ENCODE measurements around the gene PPP2R3C.
A peak's percentile ranks its signal among the peaks of the same experiment; 100 is the strongest.
"Not testable (repeated sequence)": the region's sequence is repeated elsewhere in the genome, so short reads cannot be mapped to it uniquely, and the experiment has no call there.

The PPP2R3C gene

DNA sequence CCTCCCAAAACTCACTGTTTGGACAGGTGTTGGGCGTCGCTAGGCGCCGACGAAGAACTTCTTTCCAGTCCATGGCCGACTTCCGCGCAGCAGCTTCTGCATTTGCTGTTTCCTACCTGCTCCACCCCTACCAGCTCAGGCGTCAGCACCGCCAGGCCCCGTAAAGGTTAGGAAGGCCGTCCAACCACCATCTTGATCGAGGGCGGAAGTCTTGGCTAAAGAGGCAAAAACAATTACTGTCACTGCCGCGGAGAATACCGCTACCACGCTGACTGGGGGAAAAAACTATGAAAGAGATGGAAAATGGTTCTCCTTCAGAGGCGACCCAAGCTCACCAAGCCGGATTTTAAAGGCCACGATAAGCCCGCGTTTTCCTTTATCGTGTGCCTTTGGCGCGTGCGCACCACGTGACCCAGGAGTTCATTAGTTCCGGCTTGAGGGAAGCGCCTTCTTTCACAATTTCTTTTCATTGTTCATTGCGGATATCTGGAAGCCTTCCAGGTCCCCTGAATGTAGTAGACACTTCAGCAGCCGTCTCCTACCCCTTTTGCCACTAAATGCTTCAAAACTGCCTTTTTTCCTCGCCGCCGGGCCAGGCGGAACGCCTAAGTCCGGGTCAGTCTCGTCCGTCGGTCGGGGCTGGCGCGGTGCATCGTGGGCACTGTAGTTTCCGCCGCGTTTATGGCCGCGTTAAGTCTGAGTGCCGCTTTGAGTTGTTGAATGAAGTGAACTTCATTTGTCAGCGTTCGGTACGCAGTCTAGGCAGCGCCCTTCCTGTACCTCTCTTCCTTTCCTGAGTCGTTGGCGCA is at the start of gene PPP2R3C, which contains the start of gene PRORP:
Gene PPP2R3C, minus strand, starts transcription at position 104 of the 809 bp plus-strand sequence. Its CDS starts 31 bp downstream, at position 73.
Gene PRORP, plus strand, starts transcription at position 666 of the 809 bp plus-strand sequence. CDS start 694 bp downstream, outside the sequence.
- peak within 1 kb of the TSS; percentile 70 to 100 (median 99) for H3K27ac ChIP-seq
- peak within 1 kb of the TSS; percentile 42 to 74 (median 62) for H3K4me3 ChIP-seq

DNA sequence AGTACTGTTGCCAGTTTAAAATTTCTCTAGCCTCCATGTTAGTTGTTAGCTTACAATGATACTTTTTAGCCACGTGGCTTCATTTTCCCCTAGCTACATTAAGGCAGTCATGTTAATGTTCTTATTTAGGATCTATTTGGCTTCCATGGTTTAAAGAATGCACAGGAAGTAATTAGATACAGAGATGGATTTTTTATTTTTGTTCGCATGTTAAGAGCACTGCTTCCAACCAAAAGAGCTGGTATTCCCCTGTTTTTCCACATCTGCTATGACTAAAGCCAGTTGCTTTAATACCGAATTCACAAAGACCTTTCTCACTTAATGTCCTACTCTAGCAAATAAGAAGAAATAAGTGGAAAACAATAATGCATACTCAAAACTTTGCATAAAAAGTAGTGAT is 45.7 kb upstream of the PPP2R3C start:
- Histone ChIP-seq H3K27ac (no peak overlapping the region), H3K4me3 (no peak overlapping the region)

DNA sequence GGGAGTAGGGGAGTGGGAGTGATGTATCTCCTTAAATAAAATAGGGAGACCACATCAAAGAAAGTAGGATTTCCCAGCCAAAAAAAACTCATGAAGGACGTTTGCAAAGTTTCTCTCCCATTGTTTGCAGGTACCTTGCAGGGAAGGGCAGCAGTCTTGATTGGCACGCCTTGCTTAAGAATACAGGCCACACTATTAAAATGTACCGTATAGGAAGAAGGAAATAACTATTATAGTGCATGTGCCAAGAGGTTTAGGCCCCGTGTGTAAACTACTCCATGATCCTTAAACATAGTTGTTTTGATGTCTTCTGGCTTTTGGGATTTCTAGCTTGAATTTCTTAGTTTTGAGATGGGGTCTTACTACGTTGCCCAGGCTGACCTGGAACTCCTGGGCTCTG is 43.1 kb upstream of the PPP2R3C start:
- Histone ChIP-seq H3K27ac (no peak overlapping the region), H3K4me3 (no peak overlapping the region)

DNA sequence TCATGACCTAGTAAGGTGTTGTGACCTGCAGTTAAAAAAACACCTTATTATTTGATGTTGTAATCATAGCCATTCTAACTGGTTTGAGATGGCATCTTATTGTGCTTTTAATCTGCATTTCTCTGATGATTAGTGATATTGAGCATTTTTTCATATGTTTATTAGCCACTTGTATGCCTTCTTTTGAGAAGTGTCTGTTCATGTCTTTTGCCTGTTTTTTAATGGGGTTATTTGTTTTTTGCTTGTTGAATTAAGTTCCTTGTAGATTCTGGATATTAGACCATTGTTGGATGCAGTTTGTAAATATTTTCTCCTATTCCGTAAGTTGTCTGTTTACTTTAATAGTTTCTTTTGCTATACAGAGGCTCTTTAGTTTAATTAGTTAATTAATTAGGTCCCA is 41.6 kb upstream of the PPP2R3C start:
- H3K27ac ChIP-seq, result no peak overlapping the region
- H3K4me3 ChIP-seq, result no peak overlapping the region

DNA sequence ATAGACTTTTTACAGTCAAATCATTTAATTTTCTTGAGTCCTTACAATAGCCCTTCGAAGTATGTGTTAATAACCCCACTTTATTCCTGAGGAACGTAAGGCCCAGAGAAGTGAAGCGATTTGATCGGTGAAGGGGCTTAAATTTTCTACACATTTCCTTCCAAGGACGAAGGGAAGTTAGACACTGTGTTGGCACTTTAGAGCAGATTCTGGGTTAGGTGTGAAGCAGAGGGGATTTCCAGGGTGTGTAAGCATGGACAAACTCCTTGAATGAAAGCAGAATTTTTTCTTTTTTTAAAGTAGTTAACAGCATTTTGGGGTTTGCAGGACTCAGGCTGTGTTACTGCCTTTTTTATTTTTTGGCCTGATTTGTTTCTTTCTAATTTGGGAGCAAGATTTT is 39.4 kb upstream of the PPP2R3C start:
- peak overlapping the region in 4 of 21 experiments; percentile 3 to 66 (median 18) for H3K27ac ChIP-seq

DNA sequence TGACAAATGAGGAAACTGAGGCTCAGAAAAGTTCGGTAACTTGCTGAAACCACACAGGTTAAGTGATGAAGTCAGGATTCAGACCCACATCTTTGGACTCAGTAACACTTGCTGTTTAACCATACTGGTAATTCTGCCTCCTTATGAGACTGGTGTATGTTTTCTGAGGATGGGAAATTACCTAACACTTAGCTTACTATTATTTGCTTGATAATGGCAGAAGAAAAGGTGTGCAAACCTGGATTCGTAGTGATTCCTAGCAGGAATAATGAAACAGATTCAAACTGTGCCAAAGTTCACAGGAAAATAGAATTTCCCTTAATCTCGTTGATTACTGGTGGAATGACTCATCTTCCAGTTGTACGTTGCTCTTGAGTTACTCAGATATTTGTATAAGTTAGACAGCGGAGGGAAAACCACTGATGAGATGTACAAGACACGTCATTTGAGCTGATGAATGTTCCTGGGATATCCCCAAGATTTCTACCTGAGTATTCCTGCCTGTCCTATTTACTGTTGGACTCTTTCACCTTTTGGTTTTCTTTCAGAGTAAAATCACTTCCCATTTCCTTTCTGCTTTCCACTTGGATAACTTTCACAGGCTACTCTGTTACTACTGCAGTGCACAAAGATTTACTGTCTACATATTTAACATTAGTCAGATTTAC is 38.1 kb upstream of the PPP2R3C start:
- H3K27ac ChIP-seq, result peak overlapping the region in 6 of 21 experiments; percentile 2 to 71 (median 14)
- H3K4me3 ChIP-seq, result no peak overlapping the region

More for the DNA sequence above, 39.4 kb upstream of the PPP2R3C start:
- H3K4me3 ChIP-seq, result no peak overlapping the region

DNA sequence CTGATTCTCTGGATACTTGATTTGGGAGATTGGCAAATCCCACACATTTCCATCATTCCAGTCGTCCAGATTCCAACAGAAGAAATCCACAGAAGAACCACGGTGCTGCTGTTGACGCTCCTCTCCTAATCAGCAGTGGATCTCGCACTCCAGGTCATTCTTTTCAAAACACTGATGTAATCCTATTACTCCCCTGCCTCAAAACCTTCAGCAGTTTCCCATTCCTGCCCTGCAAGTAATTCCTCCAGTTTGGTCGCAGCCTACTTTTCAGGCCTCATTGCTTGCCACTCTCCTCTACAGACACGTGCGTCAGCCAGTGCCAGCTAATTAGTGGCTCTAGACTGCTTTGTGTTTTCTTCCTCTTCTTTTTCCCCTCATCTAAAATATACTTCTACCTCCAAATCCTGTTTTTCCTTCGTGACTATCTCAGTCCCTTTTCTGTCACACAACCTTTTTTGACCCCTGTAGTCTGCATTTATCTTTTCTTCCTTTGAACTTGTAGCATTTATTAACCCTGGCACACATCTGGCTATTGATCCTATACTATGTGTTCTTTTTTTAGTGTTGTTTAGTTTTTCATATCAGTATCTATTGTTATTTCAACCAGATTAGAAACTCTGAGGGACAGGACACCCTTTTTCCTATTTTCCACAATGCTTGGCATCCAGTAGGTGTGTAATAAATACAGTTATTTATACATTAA is 37.3 kb upstream of the PPP2R3C start:
- H3K27ac ChIP-seq, result peak overlapping the region in 4 of 21 experiments; percentile 2 to 71 (median 12)

DNA sequence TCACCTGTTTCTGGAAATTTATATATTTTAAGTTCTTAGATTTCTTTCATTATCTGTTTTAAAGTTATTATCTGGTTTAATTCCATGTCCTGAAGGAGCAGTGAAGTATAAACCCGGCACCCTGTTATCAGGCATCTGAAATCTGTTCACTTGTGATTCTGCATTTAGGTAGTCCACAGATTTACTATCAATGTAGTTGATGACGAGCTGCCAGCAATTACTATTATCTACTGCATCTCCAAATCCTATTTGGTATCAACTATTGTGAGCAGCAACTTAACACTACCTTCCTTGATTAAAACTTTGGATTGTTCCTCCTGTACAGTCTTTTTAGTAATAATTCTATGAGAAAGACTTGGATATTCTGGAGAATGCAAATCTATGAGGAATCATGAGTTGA is 36.7 kb upstream of the PPP2R3C start:
- peak overlapping the region in 1 of 21 experiments; percentile 17 for H3K27ac ChIP-seq
- H3K4me3 ChIP-seq, result no peak overlapping the region

More for the DNA sequence above, 37.3 kb upstream of the PPP2R3C start:
- H3K4me3 ChIP-seq, result no peak overlapping the region

DNA sequence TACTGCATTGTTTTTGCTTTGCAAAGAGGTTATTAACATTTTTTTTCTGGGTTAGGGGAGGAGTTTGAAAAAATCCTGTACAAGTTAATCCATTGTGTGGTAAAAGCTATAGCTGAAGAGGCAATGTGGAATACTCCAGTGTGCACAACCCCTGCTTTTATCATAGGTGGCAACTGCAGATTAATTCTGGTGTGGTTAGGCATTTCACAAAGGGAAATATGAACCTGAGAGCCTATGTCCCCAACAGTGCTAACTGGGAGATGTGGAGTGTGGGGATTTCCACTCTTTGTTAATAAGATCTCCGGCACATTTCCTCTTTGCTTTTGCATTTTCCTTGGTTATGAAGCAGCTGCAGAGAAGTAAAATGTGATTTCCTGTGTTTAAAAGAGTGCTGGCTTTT is 34.2 kb upstream of the PPP2R3C start:
- H3K27ac ChIP-seq, result peak overlapping the region in 11 of 21 experiments; percentile 4 to 74 (median 56)
- H3K4me3 ChIP-seq, result no peak overlapping the region

DNA sequence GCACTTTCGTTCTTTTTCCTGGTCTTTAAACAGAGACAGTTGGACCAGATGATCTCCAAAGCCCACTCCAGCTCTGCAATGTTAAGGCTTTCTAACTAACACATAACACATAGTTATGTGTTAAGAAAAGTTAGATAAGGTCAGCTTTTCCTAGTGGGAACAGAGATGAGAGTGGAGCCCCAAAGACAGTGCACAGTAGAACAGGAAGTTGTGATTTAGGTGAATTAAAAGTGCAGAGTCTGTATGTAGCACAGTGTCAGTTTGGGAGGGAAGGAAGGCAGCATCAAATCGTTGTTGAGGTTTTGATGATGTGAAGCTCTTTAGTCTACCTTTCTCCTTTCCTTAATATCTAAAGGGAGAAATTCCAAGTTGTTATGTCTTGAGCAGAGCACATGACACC is 32.2 kb upstream of the PPP2R3C start:
- Histone ChIP-seq H3K27ac (no peak overlapping the region), H3K4me3 (no peak overlapping the region)

DNA sequence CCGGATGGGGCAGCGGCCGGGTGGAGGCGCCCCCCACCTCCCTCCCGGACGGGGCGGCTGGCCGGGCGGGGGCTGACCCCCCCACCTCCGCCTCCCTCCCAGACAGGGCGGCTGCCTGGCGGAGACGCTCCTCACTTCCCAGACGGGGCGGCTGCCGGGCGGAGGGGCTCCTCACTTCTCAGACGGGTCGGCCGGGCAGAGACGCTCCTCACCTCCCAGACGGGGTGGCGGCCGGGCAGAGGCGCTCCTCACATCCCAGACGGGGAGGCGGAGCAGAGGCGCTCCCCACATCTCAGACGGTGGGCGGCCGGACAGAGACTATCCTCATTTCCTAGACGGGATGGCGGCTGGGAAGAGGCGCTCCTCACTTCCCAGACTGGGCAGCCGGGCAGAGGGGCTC is 30.7 kb upstream of the PPP2R3C start:
- H3K27ac ChIP-seq, H3K4me3 ChIP-seq: not testable (repeated sequence)

DNA sequence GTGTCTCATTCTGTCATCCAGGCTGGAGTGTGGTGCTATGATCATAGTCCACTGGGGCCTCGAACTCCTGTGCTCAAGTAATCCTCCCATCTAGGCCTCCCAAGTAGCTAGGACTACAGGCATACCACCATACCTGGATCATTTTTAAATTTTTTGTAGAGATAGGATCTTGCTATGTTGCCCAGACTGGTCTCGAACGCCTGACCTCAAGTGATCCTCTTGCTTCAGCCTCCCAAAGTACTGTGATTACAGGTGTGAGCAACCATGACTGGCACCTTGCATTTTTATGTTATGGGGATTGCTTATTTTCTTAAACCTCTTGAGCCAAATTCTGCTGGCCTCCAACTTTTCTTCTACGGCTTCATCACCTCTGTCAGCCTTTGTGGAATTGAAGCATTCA is 27.4 kb upstream of the PPP2R3C start:
- Histone ChIP-seq H3K27ac (no peak overlapping the region), H3K4me3 (no peak overlapping the region)

DNA sequence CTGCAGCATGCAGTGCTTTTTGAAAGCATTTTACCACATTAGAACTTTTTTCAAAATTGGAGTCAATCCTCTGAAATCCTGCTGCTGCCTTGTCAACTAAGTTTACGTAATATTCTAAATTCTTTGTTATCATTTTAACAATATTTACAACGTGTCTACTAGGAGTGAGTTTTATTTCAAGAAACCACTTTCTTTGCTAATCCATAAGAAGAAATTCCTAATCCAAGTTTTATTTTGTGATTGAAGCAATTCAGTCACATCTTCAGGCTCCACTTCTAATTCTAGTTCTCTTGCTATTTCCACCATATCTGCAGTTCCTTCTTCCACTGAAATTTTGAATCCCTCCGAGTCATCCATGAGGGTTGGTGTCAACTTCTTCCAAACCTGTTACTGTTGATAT is 25.9 kb upstream of the PPP2R3C start:
- Histone ChIP-seq H3K4me3 (no peak overlapping the region), H3K27ac (no peak overlapping the region)

DNA sequence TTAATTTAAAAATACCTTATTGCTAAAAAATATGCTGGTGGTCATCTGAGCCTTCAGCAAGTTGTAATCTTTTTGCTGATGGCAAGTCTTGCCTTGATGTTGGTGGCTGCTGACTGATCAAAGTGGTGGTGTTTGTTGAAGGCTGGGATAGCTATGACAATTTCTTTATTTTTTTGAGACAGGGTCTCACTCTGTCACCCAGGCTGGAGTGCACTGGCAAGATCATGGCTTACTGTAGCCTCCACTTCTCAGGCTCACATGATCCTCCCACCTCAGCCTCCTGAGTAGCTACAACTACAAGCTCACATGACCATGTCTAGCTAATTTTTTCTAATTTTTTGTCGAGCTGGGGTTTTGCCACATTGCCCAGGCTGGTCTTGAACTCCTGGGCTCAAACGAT is 25.4 kb upstream of the PPP2R3C start:
- no peak overlapping the region for H3K27ac ChIP-seq
- no peak overlapping the region for H3K4me3 ChIP-seq

DNA sequence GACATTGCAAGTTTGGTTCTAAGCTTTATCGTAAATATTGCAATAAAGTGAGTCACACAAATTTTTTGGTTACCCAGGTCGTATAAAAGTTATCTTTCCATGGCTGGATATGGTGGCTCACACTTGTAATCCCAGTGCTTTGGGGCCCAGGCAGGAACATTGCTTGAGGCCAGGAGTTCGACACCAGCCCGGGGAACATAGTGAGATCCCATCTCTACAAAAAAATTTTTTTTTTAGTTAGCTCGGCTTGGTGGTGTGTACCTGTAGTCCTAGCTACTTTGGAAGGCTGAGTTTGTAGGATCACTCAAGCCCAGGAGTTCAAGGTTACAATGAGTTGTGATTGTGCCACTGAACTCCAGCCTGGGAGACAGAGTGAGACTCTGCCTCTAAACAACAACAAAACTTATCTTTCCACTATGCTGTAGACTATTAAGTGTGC is 24.9 kb upstream of the PPP2R3C start:
- no peak overlapping the region for H3K27ac ChIP-seq
- no peak overlapping the region for H3K4me3 ChIP-seq

DNA sequence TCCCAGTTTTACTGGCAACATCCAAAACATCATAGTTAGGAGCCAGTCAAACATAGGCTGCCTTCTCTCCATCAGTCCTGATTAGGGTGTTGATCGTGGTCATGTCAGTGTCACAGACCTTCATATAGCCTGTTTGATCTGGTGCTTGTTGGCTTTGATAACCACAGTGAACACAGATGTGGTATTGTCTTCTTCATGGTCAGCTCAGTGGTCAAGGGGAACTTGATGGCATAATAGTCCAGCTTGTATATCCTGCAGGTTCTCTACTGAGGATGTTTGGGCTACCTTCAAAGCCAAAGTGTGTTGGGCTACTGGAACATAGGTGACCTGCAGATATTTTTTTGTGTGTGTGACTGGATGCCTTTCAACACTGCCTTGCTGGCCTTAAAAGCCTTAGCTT is 22.2 kb upstream of the PPP2R3C start:
- no peak overlapping the region for H3K27ac ChIP-seq
- no peak overlapping the region for H3K4me3 ChIP-seq

DNA sequence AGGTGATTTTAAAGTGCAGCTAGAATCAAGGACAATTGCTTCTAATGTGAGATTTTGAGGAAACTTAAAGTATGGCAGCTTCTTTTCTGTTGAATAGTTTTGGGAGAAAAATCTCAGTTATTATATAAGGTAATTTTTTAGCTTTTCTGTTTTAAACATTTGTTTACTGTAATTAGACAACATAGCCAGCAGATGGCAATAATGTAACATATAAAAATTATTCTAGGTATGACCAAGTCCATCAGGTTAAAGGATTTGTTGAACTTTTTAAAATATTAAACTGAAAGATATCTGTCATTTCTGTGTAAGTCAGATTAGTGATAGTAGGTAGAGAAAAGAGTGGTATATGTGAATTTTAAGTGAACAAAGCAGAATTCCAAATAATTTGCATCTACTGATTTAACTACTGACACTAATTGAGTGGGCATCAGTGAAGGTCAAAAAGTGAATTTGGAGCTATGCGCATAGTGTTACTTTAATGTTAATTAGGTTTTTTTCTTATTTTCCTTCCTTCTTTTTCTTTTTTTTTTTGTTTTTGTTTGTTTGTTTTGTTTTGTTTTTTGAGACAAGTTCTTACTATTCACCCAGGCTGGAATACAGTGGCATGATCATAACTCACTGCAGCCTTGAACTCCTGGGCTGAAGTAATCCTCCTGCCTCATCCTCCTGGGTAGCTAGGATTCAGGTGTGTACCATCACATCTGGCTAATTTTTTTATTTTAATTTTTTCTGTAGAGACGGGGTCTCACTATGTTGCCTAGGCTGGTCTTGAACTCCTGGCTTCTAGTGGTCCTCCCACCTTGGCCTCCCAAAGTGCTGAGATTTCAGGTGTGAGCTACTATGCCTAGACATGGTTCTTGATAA is 19.2 kb upstream of the PPP2R3C start:
- H3K4me3 ChIP-seq, result no peak overlapping the region

DNA sequence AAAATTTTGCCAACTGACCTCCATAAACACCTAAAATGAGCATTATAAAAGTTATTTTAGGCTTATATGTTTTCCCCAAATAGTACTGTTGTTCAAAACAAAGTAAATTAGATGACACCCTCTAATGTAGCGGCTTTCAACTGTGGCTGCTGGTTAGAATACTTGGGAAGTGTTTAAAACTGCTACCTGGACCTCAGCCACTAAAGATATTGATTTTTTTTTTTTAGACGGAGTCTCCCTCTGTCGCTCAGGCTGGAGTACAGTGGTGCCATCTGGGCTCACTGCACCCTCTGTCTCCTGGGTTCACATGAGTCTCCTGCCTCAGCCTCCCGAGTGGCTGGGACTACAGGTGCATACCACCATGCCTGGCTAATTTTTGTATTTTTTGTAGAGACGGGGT is 16.8 kb upstream of the PPP2R3C start:
- Histone ChIP-seq H3K4me3 (no peak overlapping the region), H3K27ac (no peak overlapping the region)

More for the DNA sequence above, 19.2 kb upstream of the PPP2R3C start:
- no peak overlapping the region for H3K27ac ChIP-seq
